Measurements from ENCODE around the gene CXCL1. TPM values are rescaled to one million over a fixed set of nuclear protein-coding genes. Genes with fewer than 3 reads are reported as not detected.

Gene CXCL1
- total RNA-seq, 1 donor from 2014 or later: 18.0 TPM

DNA sequence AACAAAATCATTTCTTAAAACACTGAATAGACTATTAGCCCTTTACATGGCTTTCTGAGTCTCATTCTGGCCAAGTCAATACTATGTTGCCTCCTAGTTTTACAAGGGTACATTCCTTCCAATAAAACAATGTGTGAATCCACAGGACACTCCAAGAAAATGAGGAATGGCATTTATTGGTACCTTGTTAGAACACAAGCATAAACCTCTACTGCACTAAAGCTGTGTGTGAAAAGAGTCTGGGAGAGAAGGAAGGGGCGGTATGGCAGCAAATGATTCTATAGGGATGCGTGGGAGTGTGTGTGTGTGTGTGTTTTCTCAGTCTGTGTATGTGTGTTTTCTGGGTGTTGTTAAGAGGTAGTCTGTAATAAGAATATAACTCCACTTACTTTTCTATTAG is 48.9 kb downstream of the CXCL1 start:
- no peaks in the 10 kb centered on the region for H3K4me1 ChIP-seq
- TF ChIP-seq, protein P1, sequence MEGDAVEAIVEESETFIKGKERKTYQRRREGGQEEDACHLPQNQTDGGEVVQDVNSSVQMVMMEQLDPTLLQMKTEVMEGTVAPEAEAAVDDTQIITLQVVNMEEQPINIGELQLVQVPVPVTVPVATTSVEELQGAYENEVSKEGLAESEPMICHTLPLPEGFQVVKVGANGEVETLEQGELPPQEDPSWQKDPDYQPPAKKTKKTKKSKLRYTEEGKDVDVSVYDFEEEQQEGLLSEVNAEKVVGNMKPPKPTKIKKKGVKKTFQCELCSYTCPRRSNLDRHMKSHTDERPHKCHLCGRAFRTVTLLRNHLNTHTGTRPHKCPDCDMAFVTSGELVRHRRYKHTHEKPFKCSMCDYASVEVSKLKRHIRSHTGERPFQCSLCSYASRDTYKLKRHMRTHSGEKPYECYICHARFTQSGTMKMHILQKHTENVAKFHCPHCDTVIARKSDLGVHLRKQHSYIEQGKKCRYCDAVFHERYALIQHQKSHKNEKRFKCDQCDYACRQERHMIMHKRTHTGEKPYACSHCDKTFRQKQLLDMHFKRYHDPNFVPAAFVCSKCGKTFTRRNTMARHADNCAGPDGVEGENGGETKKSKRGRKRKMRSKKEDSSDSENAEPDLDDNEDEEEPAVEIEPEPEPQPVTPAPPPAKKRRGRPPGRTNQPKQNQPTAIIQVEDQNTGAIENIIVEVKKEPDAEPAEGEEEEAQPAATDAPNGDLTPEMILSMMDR (IDR thresholded peaks at IDR 0.05): no peak
- intact Hi-C loops (cut with DNase I): no loop called here
- H3K9me3 ChIP-seq: no peaks in the 10 kb centered on the region
- no peaks in the 10 kb centered on the region for H3K36me3 ChIP-seq
- no peak for DNase-seq (ENCODE audit: low spot score in 2 of 2)
- no peak overlapping the region for H3K4me3 ChIP-seq
- no peak overlapping the region for H3K27ac ChIP-seq
- no peaks in the 10 kb centered on the region for H3K27me3 ChIP-seq

DNA sequence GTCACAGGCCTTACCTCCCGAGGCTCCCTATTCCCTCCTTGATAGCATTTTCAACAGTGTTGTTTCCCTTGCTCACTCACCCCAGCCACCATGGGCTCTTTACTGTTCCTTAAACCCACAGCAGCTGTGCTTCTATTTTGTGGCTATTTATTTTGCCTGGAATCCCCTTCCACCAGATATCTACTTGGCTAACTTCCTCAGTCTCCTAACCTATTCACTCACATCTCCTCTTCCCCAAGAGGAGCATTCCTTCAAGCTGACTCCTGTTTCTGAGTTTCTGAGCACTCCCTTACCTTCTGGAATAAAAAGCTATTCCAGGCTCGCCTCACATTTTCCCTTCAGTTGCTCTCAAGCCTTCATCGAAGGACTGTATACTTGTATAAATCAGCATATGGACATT is 50.5 kb downstream of the CXCL1 start:
- H3K4me1 ChIP-seq: no peaks in the 10 kb centered on the region
- no peaks in the 10 kb centered on the region for H3K27me3 ChIP-seq
- TF ChIP-seq, protein P1 (IDR thresholded peaks at IDR 0.05): no peak
- no peak for DNase-seq (ENCODE audit: low spot score in 2 of 2)
- no peak overlapping the region for H3K4me3 ChIP-seq
- no peak overlapping the region for H3K27ac ChIP-seq
- intact Hi-C loops (cut with DNase I): no loop called here
- H3K9me3 ChIP-seq: no peaks in the 10 kb centered on the region
- no peaks in the 10 kb centered on the region for H3K36me3 ChIP-seq

Other genes with a start within 250 kb of the CXCL1 start
- gene RASSF6, start 249.0 kb upstream of the CXCL1 start, total RNA-seq: 1.4 TPM
- gene CXCL8, start 128.8 kb upstream of the CXCL1 start, total RNA-seq: not detected
- gene CXCL6, start 32.7 kb upstream of the CXCL1 start, total RNA-seq: not detected
- gene PF4V1, start 16.1 kb upstream of the CXCL1 start, total RNA-seq: not detected
- gene PF4, start 112.6 kb downstream of the CXCL1 start, total RNA-seq: 11.7 TPM
- not detected for gene PPBP, start 118.8 kb downstream of the CXCL1 start, total RNA-seq
- gene CXCL5, start 129.3 kb downstream of the CXCL1 start, total RNA-seq: not detected
- gene CXCL3, start 169.3 kb downstream of the CXCL1 start, total RNA-seq: not detected
- 254 TPM for gene CXCL2, start 229.8 kb downstream of the CXCL1 start, total RNA-seq

All from ascending aorta (tissue), 2 donors.